PC-3 (cell line): Measurements from ENCODE around the gene PPIP5K1. TPM values are rescaled to one million over a fixed set of nuclear protein-coding genes. Genes with fewer than 3 reads are reported as not detected.
A peak's percentile ranks its signal among the peaks of the same experiment; 100 is the strongest.

Experiments used
- ATAC-seq: fragments of 200-7000 bp; cut with Tn5 transposase; 2 replicates; pipeline ENCODE4 v1.9.1; 2020; ENCODE audit warnings: mild to moderate bottlenecking, moderate library complexity
- BruUV-seq: library from RNA; stranded (reverse); fragments of 400-500 nt; replicated peaks from 2 replicates; lab custom pipeline; 2021; lab: Mats Ljungman, UMichigan
- CTCF ChIA-PET: fragments of 300-600 bp; sonication (Branson Sonifier 250); formaldehyde crosslinking; loops from one replicate; lab custom pipeline; 2022; ENCODE audit warnings: antibody characterized with exemption; lab: Charles Lee
- POLR2A ChIA-PET: fragments of 300-600 bp; sonication (Branson Sonifier 250); formaldehyde crosslinking; loops from one replicate; lab custom pipeline; 2022; ENCODE audit warnings: antibody characterized with exemption; ENCODE audit not compliant: unreplicated experiment; lab: Charles Lee
- DNase-seq: peaks from one replicate; pipeline ENCODE4 v3.0.0-alpha.2; 2015
- H2AFZ ChIP-seq: fragments of 300-600 bp; sonication (generic); 2 replicates; pipeline ENCODE4 v1.6.0; 2016; ENCODE audit warnings: antibody characterized with exemption, low read length
- H3F3A ChIP-seq: fragments of 300-600 bp; sonication (generic); one replicate; pipeline ENCODE4 v1.6.0; 2017; ENCODE audit warnings: antibody characterized with exemption, low read length, control low read depth, mild to moderate bottlenecking; ENCODE audit not compliant: unreplicated experiment
- H3K27ac ChIP-seq: fragments of 300-600 bp; sonication (generic); 2 replicates; pipeline ENCODE4 v1.5.1; 2016; ENCODE audit warnings: mild to moderate bottlenecking, low read length
- H3K27me3 ChIP-seq: fragments of 300-600 bp; sonication (generic); 2 replicates; pipeline ENCODE4 v1.6.1; 2016; ENCODE audit warnings: low read length, mixed read lengths
- H3K36me3 ChIP-seq: fragments of 300-600 bp; sonication (generic); 2 replicates; pipeline ENCODE4 v1.6.1; 2016; ENCODE audit warnings: low read depth, mixed run types, low read length, mixed read lengths
- H3K4me1 ChIP-seq: fragments of 300-600 bp; sonication (generic); 2 replicates; pipeline ENCODE4 v1.5.1; 2016; ENCODE audit warnings: low read length; ENCODE audit not compliant: insufficient read depth
- H3K4me2 ChIP-seq: fragments of 300-600 bp; sonication (generic); 2 replicates; pipeline ENCODE4 v1.6.0; 2016; ENCODE audit warnings: low read length
- H3K4me3 ChIP-seq: fragments of 300-600 bp; sonication (generic); 2 replicates; pipeline ENCODE4 v1.5.1; 2016; ENCODE audit warnings: mild to moderate bottlenecking, low read length, mixed read lengths
- H3K79me2 ChIP-seq: fragments of 300-600 bp; sonication (generic); 2 replicates; pipeline ENCODE4 v1.6.1; 2017; ENCODE audit warnings: low read length, mixed read lengths
- H3K9ac ChIP-seq: fragments of 300-600 bp; sonication (generic); 2 replicates; pipeline ENCODE4 v1.6.0; 2016; ENCODE audit warnings: mild to moderate bottlenecking, low read length
- H3K9me2 ChIP-seq: fragments of 300-600 bp; sonication (generic); replicated peaks from 2 replicates; pipeline ENCODE4 v1.6.1; 2016; ENCODE audit warnings: mixed run types, low read length, mixed read lengths
- H3K9me3 ChIP-seq: fragments of 300-600 bp; sonication (generic); 2 replicates; pipeline ENCODE4 v1.6.1; 2016; ENCODE audit warnings: low read length, mixed read lengths
- H4K20me1 ChIP-seq: fragments of 300-600 bp; sonication (generic); 2 replicates; pipeline ENCODE4 v1.6.1; 2016; ENCODE audit warnings: low read length, mixed read lengths
- CTCF ChIP-seq: fragments of 300-600 bp; sonication (generic); conservative IDR thresholded peaks from 2 replicates; pipeline ENCODE4 v1.5.1; 2017; ENCODE audit warnings: antibody characterized with exemption, low read depth, mild to moderate bottlenecking, low read length
- EZH2 ChIP-seq: fragments of 300-600 bp; sonication (generic); IDR thresholded peaks from one replicate; pipeline ENCODE4 v1.6.1; 2017; ENCODE audit warnings: antibody characterized with exemption, mild to moderate bottlenecking, low read length; ENCODE audit not compliant: unreplicated experiment
- EZH2phosphoT487 ChIP-seq: fragments of 300-600 bp; sonication (generic); IDR thresholded peaks from 2 replicates; pipeline ENCODE4 v1.6.1; 2018; ENCODE audit warnings: mild to moderate bottlenecking, antibody characterized with exemption, low read length, borderline replicate concordance
- intact Hi-C: fragments of 100-400 bp; cut with micrococcal nuclease; formaldehyde crosslinking; loops from 2 replicates; pipeline ENCODE4 v1.9.0; 2023
- total RNA-seq: library from RNA; depleted of rRNA; stranded (reverse); fragments of >200 nt; gene quantifications from 2 replicates; pipeline ENCODE4 v1.2.3, GENCODE V29; 2014

Gene PPIP5K1
- total RNA-seq, 1 experiment from 2014 or later: 19.8 TPM

GRCh38 chr15:43520138-43520537 lies 69.9 kb downstream of the PPIP5K1 start:
- H3K9me3 ChIP-seq: no peaks in the 10 kb centered on the region
- H3F3A ChIP-seq: no peaks in the 10 kb centered on the region
- no peaks in the 10 kb centered on the region for H3K79me2 ChIP-seq
- BruUV-seq: no TSS peak
- no peaks in the 10 kb centered on the region for H3K36me3 ChIP-seq
- no peak overlapping the region for H3K4me2 ChIP-seq
- POLR2A ChIA-PET: no interaction called here
- TF ChIP-seq EZH2 (no peak), EZH2phosphoT487 (no peak), CTCF (no peak)
- H3K4me1 ChIP-seq: no peaks in the 10 kb centered on the region
- no peak overlapping the region for H3K4me3 ChIP-seq
- no peak overlapping the region for H3K9ac ChIP-seq
- ATAC-seq: no peak
- no peaks in the 10 kb centered on the region for H3K27me3 ChIP-seq
- DNase-seq: no peak
- H4K20me1 ChIP-seq: no peaks in the 10 kb centered on the region
- intact Hi-C loops: no loop called here
- H3K27ac ChIP-seq: no peak overlapping the region
- no peaks in the 10 kb centered on the region for H3K9me2 ChIP-seq
- CTCF ChIA-PET: no interaction called here
- H2AFZ ChIP-seq: no peak overlapping the region

- Histone ChIP-seq H2AFZ (no peak overlapping the region), H4K20me1 (no peaks in the 10 kb centered on the region), H3F3A (no peaks in the 10 kb centered on the region), H3K79me2 (no peaks in the 10 kb centered on the region), H3K9ac (no peak overlapping the region), H3K36me3 (no peaks in the 10 kb centered on the region), H3K27ac (no peak overlapping the region), H3K4me3 (no peak overlapping the region), H3K27me3 (no peaks in the 10 kb centered on the region), H3K9me3 (no peaks in the 10 kb centered on the region), H3K4me1 (no peaks in the 10 kb centered on the region), H3K4me2 (no peak overlapping the region), H3K9me2 (no peaks in the 10 kb centered on the region)
- intact Hi-C loops: no loop called here
- TF ChIP-seq EZH2phosphoT487 (no peak), EZH2 (no peak), CTCF (no peak)
- POLR2A ChIA-PET: no interaction called here
- no TSS peak for BruUV-seq
- CTCF ChIA-PET: no interaction called here
- ATAC-seq: no peak
- DNase-seq: no peak
These were observed 70.8 kb downstream of the PPIP5K1 start for GRCh38 chr15:43519196-43519595.

GRCh38 chr15:43518197-43518761 lies 71.7 kb downstream of the PPIP5K1 start:
- no peaks in the 10 kb centered on the region for H3K36me3 ChIP-seq
- peak overlapping the region; percentile 73 for H3K4me2 ChIP-seq
- H3F3A ChIP-seq: no peaks in the 10 kb centered on the region
- H3K4me3 ChIP-seq: peak overlapping the region; percentile 32; the same call in 1 of the 2 replicates
- DNase-seq (no peak), ATAC-seq (peak; percentile 71)
- intact Hi-C loops: no loop called here
- H3K27me3 ChIP-seq: no peaks in the 10 kb centered on the region
- no peaks in the 10 kb centered on the region for H3K9me2 ChIP-seq
- H3K79me2 ChIP-seq: no peaks in the 10 kb centered on the region
- no peaks in the 10 kb centered on the region for H3K9me3 ChIP-seq
- ChIA-PET CTCF (no interaction called here), POLR2A (no interaction called here)
- no peak overlapping the region for H3K9ac ChIP-seq
- H3K4me1 ChIP-seq: no peaks in the 10 kb centered on the region; the same call in 1 of the 2 replicates
- peak overlapping the region; percentile 70 for H2AFZ ChIP-seq
- no peaks in the 10 kb centered on the region for H4K20me1 ChIP-seq
- BruUV-seq: no TSS peak
- H3K27ac ChIP-seq: no peak overlapping the region
- TF ChIP-seq EZH2phosphoT487: no peak
- TF ChIP-seq CTCF: no peak
- no peak for TF ChIP-seq EZH2
